Measurements from ENCODE around the gene ZNF438. TPM values are rescaled to one million over a fixed set of nuclear protein-coding genes. Genes with fewer than 3 reads are reported as not detected.
A peak's percentile ranks its signal among the peaks of the same experiment; 100 is the strongest.

Gene ZNF438
- total RNA-seq, 1 donor = 4.3 TPM

DNA sequence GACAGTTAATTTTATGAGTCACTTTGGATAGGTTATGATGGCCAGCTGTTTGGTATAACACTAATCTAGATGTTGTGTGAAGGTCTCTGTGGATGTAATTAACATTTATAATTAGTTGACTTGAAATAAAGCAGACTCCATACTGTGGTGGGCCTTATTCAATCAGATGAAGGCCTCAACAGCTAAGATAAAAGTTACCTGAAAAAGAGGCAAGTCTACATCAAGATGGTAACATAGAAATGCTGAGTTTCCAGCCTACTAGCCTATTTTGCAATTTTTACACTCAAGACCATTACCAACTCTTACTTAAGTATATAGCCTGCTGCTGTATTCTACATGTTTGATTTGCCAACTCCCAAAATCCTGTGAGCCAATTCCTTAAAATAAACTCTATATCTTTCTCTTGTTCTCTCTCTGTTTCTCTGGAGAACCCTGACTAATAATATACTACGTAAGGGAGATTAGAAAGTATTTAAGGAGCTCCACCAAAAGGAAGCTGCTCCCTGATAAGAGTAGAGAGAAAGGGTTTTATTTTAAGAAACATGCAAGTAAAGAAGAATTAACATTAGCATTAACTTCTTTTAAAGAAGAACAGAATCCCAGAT is 42.7 kb downstream of the ZNF438 start:
- Histone ChIP-seq H3K27ac (ENCODE audit: low read depth, low read length) (peak overlapping the region; percentile 44), H3K9me3 (ENCODE audit: low read depth, low read length) (no peaks in the 10 kb centered on the region), H3K27me3 (ENCODE audit: insufficient read depth, low read length) (no peaks in the 10 kb centered on the region), H3K4me3 (ENCODE audit: insufficient read depth, low read length) (no peak overlapping the region), H3K4me1 (ENCODE audit: insufficient read depth, low read length) (peaks cover 30% of the 10 kb centered on the region), H3K36me3 (ENCODE audit: insufficient read depth, low read length) (no peaks in the 10 kb centered on the region), H2AFZ (ENCODE audit: low read length) (peak overlapping the region; percentile 2), H3K4me2 (ENCODE audit: insufficient read depth, low read length) (no peak overlapping the region), H4K20me1 (ENCODE audit: insufficient read depth, low read length) (no peaks in the 10 kb centered on the region), H3K79me2 (ENCODE audit: insufficient read depth, low read length) (peaks cover 4% of the 10 kb centered on the region)
- DNase-seq (ENCODE audit: insufficient read length, low spot score, missing footprints) = no peak
- TF ChIP-seq, protein P1, sequence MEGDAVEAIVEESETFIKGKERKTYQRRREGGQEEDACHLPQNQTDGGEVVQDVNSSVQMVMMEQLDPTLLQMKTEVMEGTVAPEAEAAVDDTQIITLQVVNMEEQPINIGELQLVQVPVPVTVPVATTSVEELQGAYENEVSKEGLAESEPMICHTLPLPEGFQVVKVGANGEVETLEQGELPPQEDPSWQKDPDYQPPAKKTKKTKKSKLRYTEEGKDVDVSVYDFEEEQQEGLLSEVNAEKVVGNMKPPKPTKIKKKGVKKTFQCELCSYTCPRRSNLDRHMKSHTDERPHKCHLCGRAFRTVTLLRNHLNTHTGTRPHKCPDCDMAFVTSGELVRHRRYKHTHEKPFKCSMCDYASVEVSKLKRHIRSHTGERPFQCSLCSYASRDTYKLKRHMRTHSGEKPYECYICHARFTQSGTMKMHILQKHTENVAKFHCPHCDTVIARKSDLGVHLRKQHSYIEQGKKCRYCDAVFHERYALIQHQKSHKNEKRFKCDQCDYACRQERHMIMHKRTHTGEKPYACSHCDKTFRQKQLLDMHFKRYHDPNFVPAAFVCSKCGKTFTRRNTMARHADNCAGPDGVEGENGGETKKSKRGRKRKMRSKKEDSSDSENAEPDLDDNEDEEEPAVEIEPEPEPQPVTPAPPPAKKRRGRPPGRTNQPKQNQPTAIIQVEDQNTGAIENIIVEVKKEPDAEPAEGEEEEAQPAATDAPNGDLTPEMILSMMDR (IDR thresholded peaks at IDR 0.05; ENCODE audit: extremely low read depth, low read depth, low read length) = no peak

DNA sequence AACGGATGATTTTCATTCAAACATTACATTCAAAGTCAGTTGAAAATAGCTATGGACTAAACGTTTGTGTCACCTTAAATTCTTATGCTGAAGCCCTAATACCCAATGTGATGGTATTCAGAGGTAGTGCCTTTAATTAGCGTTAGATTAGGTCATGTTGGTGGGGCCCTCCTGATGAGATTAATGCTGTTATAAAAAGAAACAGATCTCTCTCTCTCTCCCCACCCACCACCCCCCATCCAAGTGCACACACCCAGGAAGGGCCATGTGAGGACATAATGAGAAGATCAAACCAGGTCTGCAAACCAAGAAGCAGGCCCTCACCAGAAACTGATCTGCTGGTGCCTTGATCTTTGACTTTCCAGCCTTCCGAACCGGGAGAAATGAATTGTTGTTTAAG is 44.2 kb downstream of the ZNF438 start:
- TF ChIP-seq, protein P1 (IDR thresholded peaks at IDR 0.05; ENCODE audit: extremely low read depth, low read depth, low read length) = no peak
- H3K4me1 ChIP-seq (ENCODE audit: insufficient read depth, low read length) = peaks cover 30% of the 10 kb centered on the region
- H3K4me2 ChIP-seq (ENCODE audit: insufficient read depth, low read length) = no peak overlapping the region
- H4K20me1 ChIP-seq (ENCODE audit: insufficient read depth, low read length) = no peaks in the 10 kb centered on the region
- peak overlapping the region; percentile 6 for H3K27ac ChIP-seq (ENCODE audit: low read depth, low read length)
- DNase-seq (ENCODE audit: insufficient read length, low spot score, missing footprints) = no peak
- H2AFZ ChIP-seq (ENCODE audit: low read length) = no peak overlapping the region
- no peaks in the 10 kb centered on the region for H3K36me3 ChIP-seq (ENCODE audit: insufficient read depth, low read length)
- no peaks in the 10 kb centered on the region for H3K27me3 ChIP-seq (ENCODE audit: insufficient read depth, low read length)
- H3K79me2 ChIP-seq (ENCODE audit: insufficient read depth, low read length) = no peaks in the 10 kb centered on the region
- H3K4me3 ChIP-seq (ENCODE audit: insufficient read depth, low read length) = no peak overlapping the region
- H3K9me3 ChIP-seq (ENCODE audit: low read depth, low read length) = no peaks in the 10 kb centered on the region

DNA sequence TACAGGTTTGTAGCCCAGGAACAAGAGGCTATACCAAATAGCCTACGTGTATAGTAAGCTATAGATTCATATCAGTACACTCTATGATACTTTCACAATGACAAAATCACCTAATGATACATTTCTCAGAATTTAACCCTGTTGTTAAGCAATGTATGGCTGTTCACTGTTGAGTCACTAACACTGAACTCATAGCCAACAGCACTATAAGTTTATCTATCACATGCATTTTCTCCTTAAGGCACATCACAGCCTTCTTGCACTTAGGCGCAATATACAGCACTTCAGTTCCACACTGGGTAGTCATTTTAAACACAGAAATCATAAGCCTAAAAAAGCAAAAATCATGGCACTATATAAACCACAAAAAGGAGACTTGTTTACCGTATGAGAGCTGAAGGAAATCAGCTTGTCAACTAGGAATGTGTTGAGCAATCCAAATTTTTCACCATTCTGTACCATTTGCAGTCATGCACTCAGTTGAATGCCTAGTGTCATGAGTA is 45.6 kb downstream of the ZNF438 start:
- peaks cover 32% of the 10 kb centered on the region for H3K4me1 ChIP-seq (ENCODE audit: insufficient read depth, low read length)
- H3K27me3 ChIP-seq (ENCODE audit: insufficient read depth, low read length) = no peaks in the 10 kb centered on the region
- H3K4me2 ChIP-seq (ENCODE audit: insufficient read depth, low read length) = peak overlapping the region; percentile 23
- H4K20me1 ChIP-seq (ENCODE audit: insufficient read depth, low read length) = no peaks in the 10 kb centered on the region
- TF ChIP-seq, protein P1 (IDR thresholded peaks at IDR 0.05; ENCODE audit: extremely low read depth, low read depth, low read length) = no peak
- no peaks in the 10 kb centered on the region for H3K9me3 ChIP-seq (ENCODE audit: low read depth, low read length)
- no peak overlapping the region for H3K4me3 ChIP-seq (ENCODE audit: insufficient read depth, low read length)
- no peak overlapping the region for H2AFZ ChIP-seq (ENCODE audit: low read length)
- DNase-seq (ENCODE audit: insufficient read length, low spot score, missing footprints) = peak; percentile 41
- no peaks in the 10 kb centered on the region for H3K79me2 ChIP-seq (ENCODE audit: insufficient read depth, low read length)
- peak overlapping the region; percentile 74 for H3K27ac ChIP-seq (ENCODE audit: low read depth, low read length)
- H3K36me3 ChIP-seq (ENCODE audit: insufficient read depth, low read length) = no peaks in the 10 kb centered on the region

DNA sequence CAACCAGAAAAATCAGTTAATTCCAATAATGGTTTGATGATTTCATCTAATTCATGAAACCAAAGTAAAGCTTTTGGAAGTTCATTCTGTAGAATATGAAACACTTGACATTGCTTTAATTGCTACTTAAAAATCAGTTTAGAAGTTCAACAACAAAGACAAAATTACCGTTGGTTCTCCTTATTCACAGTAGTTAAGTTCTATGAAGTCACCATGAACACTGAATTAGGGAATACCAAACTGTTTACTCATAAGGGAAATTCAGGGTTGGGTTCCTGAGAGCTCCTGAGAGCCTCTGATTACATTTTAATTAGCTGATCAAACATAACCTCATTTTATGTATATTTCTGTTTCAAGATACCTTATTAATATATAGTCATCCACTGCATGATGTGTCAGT is 46.2 kb downstream of the ZNF438 start:
- no peaks in the 10 kb centered on the region for H3K9me3 ChIP-seq (ENCODE audit: low read depth, low read length)
- no peaks in the 10 kb centered on the region for H4K20me1 ChIP-seq (ENCODE audit: insufficient read depth, low read length)
- H3K27me3 ChIP-seq (ENCODE audit: insufficient read depth, low read length) = no peaks in the 10 kb centered on the region
- H3K4me1 ChIP-seq (ENCODE audit: insufficient read depth, low read length) = peaks cover 33% of the 10 kb centered on the region
- H3K4me3 ChIP-seq (ENCODE audit: insufficient read depth, low read length) = no peak overlapping the region
- no peak overlapping the region for H2AFZ ChIP-seq (ENCODE audit: low read length)
- no peaks in the 10 kb centered on the region for H3K36me3 ChIP-seq (ENCODE audit: insufficient read depth, low read length)
- peak overlapping the region; percentile 74 for H3K27ac ChIP-seq (ENCODE audit: low read depth, low read length)
- TF ChIP-seq, protein P1 (IDR thresholded peaks at IDR 0.05; ENCODE audit: extremely low read depth, low read depth, low read length) = no peak
- H3K4me2 ChIP-seq (ENCODE audit: insufficient read depth, low read length) = peak overlapping the region; percentile 23
- no peaks in the 10 kb centered on the region for H3K79me2 ChIP-seq (ENCODE audit: insufficient read depth, low read length)
- peak; percentile 25 for DNase-seq (ENCODE audit: insufficient read length, low spot score, missing footprints)

Data from osteoblast (primary cell).